ENCODE data around the gene KIF1B.

The KIF1B gene

DNA sequence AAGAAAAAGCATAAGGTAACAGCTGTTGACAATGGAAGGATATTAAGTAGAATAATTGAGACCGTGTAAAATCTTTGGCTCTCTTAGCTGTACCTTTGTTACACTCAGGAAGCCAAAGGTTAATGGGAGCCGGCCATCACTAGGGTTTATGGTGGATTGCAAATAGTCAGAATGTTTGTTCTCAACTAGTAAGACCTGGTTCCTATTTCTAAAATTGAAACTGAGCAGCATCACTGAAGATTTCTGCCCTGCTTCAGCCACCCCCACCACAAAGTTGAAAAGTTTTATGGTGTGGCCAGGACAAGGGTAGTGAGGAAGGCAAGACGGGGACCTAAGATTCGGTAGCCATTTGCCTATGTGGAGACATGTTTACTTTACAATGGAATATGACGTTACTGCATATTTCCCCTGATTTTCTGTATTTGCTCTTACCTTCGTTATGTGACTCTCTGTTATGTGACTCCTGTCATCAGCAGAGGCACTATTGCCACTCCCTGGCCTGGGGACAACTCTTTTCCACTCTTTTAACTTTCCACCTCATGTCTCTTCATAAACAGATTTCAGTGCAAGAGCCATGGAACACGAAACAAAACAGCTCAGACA lies 41.4 kb upstream of the KIF1B start:
- no CpG with 5 or more reads among the region's 7 CpGs for WGBS, 2 donors (ENCODE audit: extremely low coverage in 2 of 2, insufficient read length in 2 of 2, insufficient replicate concordance in 1 of 2)
- H2AK5ac ChIP-seq (ENCODE audit: low read depth, low read length) = no peak overlapping the region
- H3K4ac ChIP-seq (ENCODE audit: low read length) = no peak overlapping the region
- H3K14ac ChIP-seq (ENCODE audit: low read length) = no peak overlapping the region
- H3K36me3 ChIP-seq (replicated peaks in 1 of 2; ENCODE audit: control insufficient read depth in 2 of 2, insufficient read depth in 2 of 2, low read length in 2 of 2) = peaks cover 32 to 79% of the 10 kb centered on the region in 2 donors
- no peak overlapping the region for H2AFZ ChIP-seq (ENCODE audit: low read length)
- H3K4me1 ChIP-seq (ENCODE audit: control insufficient read depth in 2 of 2, insufficient read depth in 1 of 2, low read depth in 1 of 2, low read length in 2 of 2) = peaks cover 0 to 12% of the 10 kb centered on the region in 2 donors
- no peak overlapping the region for H3K18ac ChIP-seq (ENCODE audit: low read length)
- H2BK5ac ChIP-seq (ENCODE audit: low read length) = no peak overlapping the region
- no peak overlapping the region for H2BK12ac ChIP-seq (ENCODE audit: low read length)
- no peak overlapping the region for H3K4me3 ChIP-seq (ENCODE audit: low read length in 2 of 2)
- no peaks in the 10 kb centered on the region for H3K9me3 ChIP-seq (replicated peaks in 1 of 2; ENCODE audit: control insufficient read depth in 2 of 2, insufficient read depth in 1 of 2, low read depth in 1 of 2, low read length in 2 of 2)
- H4K8ac ChIP-seq (ENCODE audit: low read depth, low read length) = no peak overlapping the region
- H4K91ac ChIP-seq (ENCODE audit: low read depth, low read length, poor library complexity) = no peak overlapping the region
- no peak overlapping the region for H2BK120ac ChIP-seq (ENCODE audit: low read depth, low read length)
- H2BK15ac ChIP-seq (ENCODE audit: low read length) = no peak overlapping the region
- no peak overlapping the region for H3K4me2 ChIP-seq (ENCODE audit: insufficient read depth, low read length, poor library complexity, severe bottlenecking)
- H3K27ac ChIP-seq (replicated peaks; ENCODE audit: low read length) = no peak overlapping the region
- no peak for DNase-seq (ENCODE audit: low spot score)
- no peak overlapping the region for H3K23ac ChIP-seq (ENCODE audit: low read depth, low read length, poor library complexity)
- H3K79me1 ChIP-seq (ENCODE audit: low read depth, low read length) = no peaks in the 10 kb centered on the region
- H3K27me3 ChIP-seq (ENCODE audit: control insufficient read depth in 3 of 3, insufficient read depth in 3 of 3, low read depth in 1 of 3, low read length in 3 of 3) = no peaks in the 10 kb centered on the region
- H3K9ac ChIP-seq (ENCODE audit: low read depth, low read length, poor library complexity) = no peak overlapping the region

DNA sequence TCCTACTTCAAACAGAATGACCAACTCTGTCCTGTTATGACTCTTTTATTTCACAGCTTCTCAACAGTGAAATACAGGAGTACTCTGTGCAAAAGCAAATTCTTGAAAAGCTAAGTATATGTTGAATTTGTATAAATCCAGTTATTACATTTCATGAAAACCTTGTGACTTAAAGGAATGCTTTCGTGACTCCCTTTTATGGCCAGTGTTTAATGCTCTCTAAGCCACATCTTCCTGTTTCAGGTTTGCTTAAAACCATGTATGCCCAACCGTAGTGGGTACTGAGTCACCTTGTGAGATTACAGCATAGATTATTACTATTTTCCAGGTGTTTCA lies 40.2 kb upstream of the KIF1B start:
- Histone ChIP-seq H3K14ac (ENCODE audit: low read length) (no peak overlapping the region), H3K9me3 (replicated peaks in 1 of 2; ENCODE audit: control insufficient read depth in 2 of 2, insufficient read depth in 1 of 2, low read depth in 1 of 2, low read length in 2 of 2) (peaks cover 0 to 2% of the 10 kb centered on the region in 2 donors), H2BK15ac (ENCODE audit: low read length) (no peak overlapping the region), H2BK5ac (ENCODE audit: low read length) (no peak overlapping the region), H4K91ac (ENCODE audit: low read depth, low read length, poor library complexity) (no peak overlapping the region), H3K4ac (ENCODE audit: low read length) (no peak overlapping the region), H2AK5ac (ENCODE audit: low read depth, low read length) (no peak overlapping the region), H3K27me3 (ENCODE audit: control insufficient read depth in 3 of 3, insufficient read depth in 3 of 3, low read depth in 1 of 3, low read length in 3 of 3) (no peaks in the 10 kb centered on the region), H3K9ac (ENCODE audit: low read depth, low read length, poor library complexity) (no peak overlapping the region), H3K23ac (ENCODE audit: low read depth, low read length, poor library complexity) (no peak overlapping the region), H3K4me1 (ENCODE audit: control insufficient read depth in 2 of 2, insufficient read depth in 1 of 2, low read depth in 1 of 2, low read length in 2 of 2) (peaks cover 0 to 12% of the 10 kb centered on the region in 2 donors), H3K36me3 (replicated peaks in 1 of 2; ENCODE audit: control insufficient read depth in 2 of 2, insufficient read depth in 2 of 2, low read length in 2 of 2) (peaks cover 28 to 73% of the 10 kb centered on the region in 2 donors), H2AFZ (ENCODE audit: low read length) (no peak overlapping the region), H3K27ac (replicated peaks; ENCODE audit: low read length) (no peak overlapping the region), H2BK120ac (ENCODE audit: low read depth, low read length) (no peak overlapping the region), H2BK12ac (ENCODE audit: low read length) (no peak overlapping the region), H3K79me1 (ENCODE audit: low read depth, low read length) (no peaks in the 10 kb centered on the region), H3K18ac (ENCODE audit: low read length) (no peak overlapping the region), H3K4me3 (ENCODE audit: low read length in 2 of 2) (no peak overlapping the region), H3K4me2 (ENCODE audit: insufficient read depth, low read length, poor library complexity, severe bottlenecking) (no peak overlapping the region), H4K8ac (ENCODE audit: low read depth, low read length) (no peak overlapping the region)
- no peak for DNase-seq (ENCODE audit: low spot score)
- WGBS, 2 donors (ENCODE audit: extremely low coverage in 2 of 2, insufficient read length in 2 of 2, insufficient replicate concordance in 1 of 2) = no CpG with 5 or more reads among the region's 2 CpGs

DNA sequence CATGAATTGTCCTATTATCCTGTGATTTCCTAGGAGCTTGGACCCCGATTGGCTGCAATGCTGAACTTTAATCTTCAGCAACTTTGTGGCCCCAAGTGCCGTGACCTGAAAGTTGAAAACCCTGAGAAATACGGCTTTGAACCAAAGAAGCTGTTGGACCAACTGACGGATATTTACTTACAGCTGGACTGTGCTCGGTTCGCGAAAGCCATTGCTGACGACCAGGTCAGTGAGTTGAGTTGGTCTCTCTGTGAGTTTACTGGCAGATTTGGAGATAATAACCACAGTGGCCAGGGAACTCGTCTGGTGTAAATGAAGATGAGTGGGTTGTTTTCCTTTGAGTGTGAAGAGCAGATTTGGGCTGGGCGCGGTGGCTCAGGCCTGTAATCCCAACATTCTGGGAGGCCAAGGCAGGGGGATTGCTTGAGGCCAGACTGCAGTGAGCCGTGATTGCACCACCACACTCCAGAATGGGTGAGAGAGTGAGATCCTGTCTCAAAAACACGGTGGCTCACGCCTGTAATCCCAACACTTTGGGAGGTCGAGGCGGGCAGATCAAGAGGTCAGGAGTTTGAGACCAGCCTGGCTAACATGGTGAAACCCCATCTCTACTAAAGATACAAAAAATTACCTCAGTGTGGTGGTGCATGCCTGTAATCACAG lies 39.1 kb upstream of the KIF1B start:
- no peaks in the 10 kb centered on the region for H3K79me1 ChIP-seq (ENCODE audit: low read depth, low read length)
- H4K8ac ChIP-seq (ENCODE audit: low read depth, low read length) = no peak overlapping the region
- H2BK5ac ChIP-seq (ENCODE audit: low read length) = no peak overlapping the region
- no peak for DNase-seq (ENCODE audit: low spot score)
- H3K9ac ChIP-seq (ENCODE audit: low read depth, low read length, poor library complexity) = no peak overlapping the region
- no peak overlapping the region for H3K23ac ChIP-seq (ENCODE audit: low read depth, low read length, poor library complexity)
- no peak overlapping the region for H3K18ac ChIP-seq (ENCODE audit: low read length)
- WGBS, 2 donors (ENCODE audit: extremely low coverage in 2 of 2, insufficient read length in 2 of 2, insufficient replicate concordance in 1 of 2) = no CpG with 5 or more reads among the region's 16 CpGs
- peaks cover 0 to 12% of the 10 kb centered on the region in 2 donors for H3K4me1 ChIP-seq (ENCODE audit: control insufficient read depth in 2 of 2, insufficient read depth in 1 of 2, low read depth in 1 of 2, low read length in 2 of 2)
- peaks cover 2 to 7% of the 10 kb centered on the region in 2 donors for H3K9me3 ChIP-seq (replicated peaks in 1 of 2; ENCODE audit: control insufficient read depth in 2 of 2, insufficient read depth in 1 of 2, low read depth in 1 of 2, low read length in 2 of 2)
- no peak overlapping the region for H4K91ac ChIP-seq (ENCODE audit: low read depth, low read length, poor library complexity)
- H3K36me3 ChIP-seq (replicated peaks in 1 of 2; ENCODE audit: control insufficient read depth in 2 of 2, insufficient read depth in 2 of 2, low read length in 2 of 2) = peaks cover 20 to 67% of the 10 kb centered on the region in 2 donors
- no peak overlapping the region for H2AK5ac ChIP-seq (ENCODE audit: low read depth, low read length)
- H2BK12ac ChIP-seq (ENCODE audit: low read length) = no peak overlapping the region
- no peak overlapping the region for H3K14ac ChIP-seq (ENCODE audit: low read length)
- H3K4me3 ChIP-seq (ENCODE audit: low read length in 2 of 2) = no peak overlapping the region
- H2BK15ac ChIP-seq (ENCODE audit: low read length) = no peak overlapping the region
- no peak overlapping the region for H3K4me2 ChIP-seq (ENCODE audit: insufficient read depth, low read length, poor library complexity, severe bottlenecking)
- H2BK120ac ChIP-seq (ENCODE audit: low read depth, low read length) = no peak overlapping the region
- H3K4ac ChIP-seq (ENCODE audit: low read length) = no peak overlapping the region
- no peak overlapping the region for H2AFZ ChIP-seq (ENCODE audit: low read length)
- H3K27me3 ChIP-seq (ENCODE audit: control insufficient read depth in 3 of 3, insufficient read depth in 3 of 3, low read depth in 1 of 3, low read length in 3 of 3) = no peaks in the 10 kb centered on the region
- H3K27ac ChIP-seq (replicated peaks; ENCODE audit: low read length) = no peak overlapping the region

DNA sequence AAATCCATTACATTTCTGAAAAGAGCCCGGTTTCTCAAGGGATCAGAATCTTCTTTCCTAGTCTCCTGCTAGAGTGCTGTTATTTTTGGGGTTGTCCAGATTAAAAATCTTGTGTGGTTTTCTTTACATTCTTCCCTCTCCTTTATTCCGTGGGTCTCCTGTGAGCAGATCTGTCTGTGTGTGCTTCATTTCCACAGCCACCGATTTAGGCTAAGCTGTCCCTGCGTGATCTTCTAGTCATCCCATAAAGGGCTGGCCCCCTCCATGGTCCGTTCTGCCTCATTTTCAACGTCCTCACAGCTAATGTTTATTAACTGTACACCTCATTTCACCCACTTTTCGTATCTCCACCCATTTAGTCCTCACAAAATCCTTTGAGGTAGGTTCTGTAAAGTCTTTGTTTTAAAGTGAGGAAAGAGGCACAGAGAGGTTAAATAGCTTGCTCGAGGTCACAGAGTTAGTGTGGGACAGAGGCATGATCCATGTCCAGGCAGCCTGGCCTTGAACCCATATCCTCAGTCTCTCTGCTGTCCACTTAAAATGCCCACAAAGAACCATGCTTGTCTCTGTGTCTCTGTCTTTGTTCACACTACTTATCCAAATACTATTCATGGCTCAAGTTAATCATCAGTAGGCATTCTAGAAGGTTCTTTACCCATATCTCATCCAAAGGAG lies 38.2 kb upstream of the KIF1B start:
- no peak overlapping the region for H3K18ac ChIP-seq (ENCODE audit: low read length)
- no peak overlapping the region for H3K23ac ChIP-seq (ENCODE audit: low read depth, low read length, poor library complexity)
- no peak overlapping the region for H2BK15ac ChIP-seq (ENCODE audit: low read length)
- 100% methylated on average over 1 of the region's 8 CpGs; no CpG with 5 or more reads in 1 of the 2 donors for WGBS, 2 donors (ENCODE audit: extremely low coverage in 2 of 2, insufficient read length in 2 of 2, insufficient replicate concordance in 1 of 2)
- H3K27me3 ChIP-seq (ENCODE audit: control insufficient read depth in 3 of 3, insufficient read depth in 3 of 3, low read depth in 1 of 3, low read length in 3 of 3) = no peaks in the 10 kb centered on the region
- H3K27ac ChIP-seq (replicated peaks; ENCODE audit: low read length) = no peak overlapping the region
- H2BK120ac ChIP-seq (ENCODE audit: low read depth, low read length) = no peak overlapping the region
- H4K8ac ChIP-seq (ENCODE audit: low read depth, low read length) = no peak overlapping the region
- H2BK5ac ChIP-seq (ENCODE audit: low read length) = no peak overlapping the region
- H2AFZ ChIP-seq (ENCODE audit: low read length) = no peak overlapping the region
- H3K4me2 ChIP-seq (ENCODE audit: insufficient read depth, low read length, poor library complexity, severe bottlenecking) = no peak overlapping the region
- DNase-seq (ENCODE audit: low spot score) = no peak
- H3K14ac ChIP-seq (ENCODE audit: low read length) = no peak overlapping the region
- peaks cover 20 to 63% of the 10 kb centered on the region in 2 donors for H3K36me3 ChIP-seq (replicated peaks in 1 of 2; ENCODE audit: control insufficient read depth in 2 of 2, insufficient read depth in 2 of 2, low read length in 2 of 2)
- peaks cover 0 to 12% of the 10 kb centered on the region in 2 donors for H3K4me1 ChIP-seq (ENCODE audit: control insufficient read depth in 2 of 2, insufficient read depth in 1 of 2, low read depth in 1 of 2, low read length in 2 of 2)
- H3K79me1 ChIP-seq (ENCODE audit: low read depth, low read length) = no peaks in the 10 kb centered on the region
- H4K91ac ChIP-seq (ENCODE audit: low read depth, low read length, poor library complexity) = no peak overlapping the region
- no peak overlapping the region for H2AK5ac ChIP-seq (ENCODE audit: low read depth, low read length)
- no peak overlapping the region for H3K4ac ChIP-seq (ENCODE audit: low read length)
- no peak overlapping the region for H3K4me3 ChIP-seq (ENCODE audit: low read length in 2 of 2)
- no peak overlapping the region for H3K9ac ChIP-seq (ENCODE audit: low read depth, low read length, poor library complexity)
- no peak overlapping the region for H2BK12ac ChIP-seq (ENCODE audit: low read length)
- H3K9me3 ChIP-seq (replicated peaks in 1 of 2; ENCODE audit: control insufficient read depth in 2 of 2, insufficient read depth in 1 of 2, low read depth in 1 of 2, low read length in 2 of 2) = peaks cover 2 to 9% of the 10 kb centered on the region in 2 donors

Measured in neuronal stem cell (in vitro differentiated cells).